ENCODE measurements around the gene ALDH1L1. TPM values are rescaled to one million over a fixed set of nuclear protein-coding genes. Genes with fewer than 3 reads are reported as not detected.

Gene ALDH1L1
- total and polyA plus RNA-seq, 2 of the 13 experiments (the other 11 are each of a cell fraction or from before 2014, with no cell fraction given) = 11.2 to 28.7 TPM

DNA sequence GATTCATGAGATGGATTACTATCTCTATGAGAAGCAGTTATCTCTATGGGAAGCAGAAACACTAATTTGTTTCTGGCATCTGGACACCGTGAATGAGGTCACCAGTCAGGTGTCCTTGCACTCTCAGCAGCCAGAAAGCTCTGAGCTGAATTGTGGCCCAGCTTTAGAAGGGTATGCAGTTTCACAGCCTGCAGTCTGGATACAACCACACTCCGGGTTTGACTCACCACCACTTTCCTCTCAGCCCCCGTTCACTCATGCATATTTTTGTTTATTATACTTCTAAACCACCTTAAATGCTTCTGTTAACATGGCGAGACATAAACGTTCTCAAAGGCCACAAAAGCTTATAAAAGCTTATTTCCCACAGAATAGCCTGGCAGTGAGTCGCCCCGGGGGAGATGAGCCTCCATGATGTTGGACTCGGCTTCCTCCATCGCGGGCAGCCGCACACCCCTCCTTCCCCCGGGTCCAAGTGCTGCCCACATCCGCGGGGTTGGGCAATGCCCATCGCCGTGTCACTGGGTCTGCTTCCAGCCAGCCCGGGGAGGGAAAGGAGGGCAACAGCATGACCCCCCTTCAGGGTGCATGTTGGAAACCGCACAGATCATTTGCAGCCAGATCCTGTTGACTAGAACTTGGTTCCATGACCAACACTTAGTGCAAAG is 79.6 kb downstream of the ALDH1L1 start (continued):
- TF ChIP-seq, protein P1, sequence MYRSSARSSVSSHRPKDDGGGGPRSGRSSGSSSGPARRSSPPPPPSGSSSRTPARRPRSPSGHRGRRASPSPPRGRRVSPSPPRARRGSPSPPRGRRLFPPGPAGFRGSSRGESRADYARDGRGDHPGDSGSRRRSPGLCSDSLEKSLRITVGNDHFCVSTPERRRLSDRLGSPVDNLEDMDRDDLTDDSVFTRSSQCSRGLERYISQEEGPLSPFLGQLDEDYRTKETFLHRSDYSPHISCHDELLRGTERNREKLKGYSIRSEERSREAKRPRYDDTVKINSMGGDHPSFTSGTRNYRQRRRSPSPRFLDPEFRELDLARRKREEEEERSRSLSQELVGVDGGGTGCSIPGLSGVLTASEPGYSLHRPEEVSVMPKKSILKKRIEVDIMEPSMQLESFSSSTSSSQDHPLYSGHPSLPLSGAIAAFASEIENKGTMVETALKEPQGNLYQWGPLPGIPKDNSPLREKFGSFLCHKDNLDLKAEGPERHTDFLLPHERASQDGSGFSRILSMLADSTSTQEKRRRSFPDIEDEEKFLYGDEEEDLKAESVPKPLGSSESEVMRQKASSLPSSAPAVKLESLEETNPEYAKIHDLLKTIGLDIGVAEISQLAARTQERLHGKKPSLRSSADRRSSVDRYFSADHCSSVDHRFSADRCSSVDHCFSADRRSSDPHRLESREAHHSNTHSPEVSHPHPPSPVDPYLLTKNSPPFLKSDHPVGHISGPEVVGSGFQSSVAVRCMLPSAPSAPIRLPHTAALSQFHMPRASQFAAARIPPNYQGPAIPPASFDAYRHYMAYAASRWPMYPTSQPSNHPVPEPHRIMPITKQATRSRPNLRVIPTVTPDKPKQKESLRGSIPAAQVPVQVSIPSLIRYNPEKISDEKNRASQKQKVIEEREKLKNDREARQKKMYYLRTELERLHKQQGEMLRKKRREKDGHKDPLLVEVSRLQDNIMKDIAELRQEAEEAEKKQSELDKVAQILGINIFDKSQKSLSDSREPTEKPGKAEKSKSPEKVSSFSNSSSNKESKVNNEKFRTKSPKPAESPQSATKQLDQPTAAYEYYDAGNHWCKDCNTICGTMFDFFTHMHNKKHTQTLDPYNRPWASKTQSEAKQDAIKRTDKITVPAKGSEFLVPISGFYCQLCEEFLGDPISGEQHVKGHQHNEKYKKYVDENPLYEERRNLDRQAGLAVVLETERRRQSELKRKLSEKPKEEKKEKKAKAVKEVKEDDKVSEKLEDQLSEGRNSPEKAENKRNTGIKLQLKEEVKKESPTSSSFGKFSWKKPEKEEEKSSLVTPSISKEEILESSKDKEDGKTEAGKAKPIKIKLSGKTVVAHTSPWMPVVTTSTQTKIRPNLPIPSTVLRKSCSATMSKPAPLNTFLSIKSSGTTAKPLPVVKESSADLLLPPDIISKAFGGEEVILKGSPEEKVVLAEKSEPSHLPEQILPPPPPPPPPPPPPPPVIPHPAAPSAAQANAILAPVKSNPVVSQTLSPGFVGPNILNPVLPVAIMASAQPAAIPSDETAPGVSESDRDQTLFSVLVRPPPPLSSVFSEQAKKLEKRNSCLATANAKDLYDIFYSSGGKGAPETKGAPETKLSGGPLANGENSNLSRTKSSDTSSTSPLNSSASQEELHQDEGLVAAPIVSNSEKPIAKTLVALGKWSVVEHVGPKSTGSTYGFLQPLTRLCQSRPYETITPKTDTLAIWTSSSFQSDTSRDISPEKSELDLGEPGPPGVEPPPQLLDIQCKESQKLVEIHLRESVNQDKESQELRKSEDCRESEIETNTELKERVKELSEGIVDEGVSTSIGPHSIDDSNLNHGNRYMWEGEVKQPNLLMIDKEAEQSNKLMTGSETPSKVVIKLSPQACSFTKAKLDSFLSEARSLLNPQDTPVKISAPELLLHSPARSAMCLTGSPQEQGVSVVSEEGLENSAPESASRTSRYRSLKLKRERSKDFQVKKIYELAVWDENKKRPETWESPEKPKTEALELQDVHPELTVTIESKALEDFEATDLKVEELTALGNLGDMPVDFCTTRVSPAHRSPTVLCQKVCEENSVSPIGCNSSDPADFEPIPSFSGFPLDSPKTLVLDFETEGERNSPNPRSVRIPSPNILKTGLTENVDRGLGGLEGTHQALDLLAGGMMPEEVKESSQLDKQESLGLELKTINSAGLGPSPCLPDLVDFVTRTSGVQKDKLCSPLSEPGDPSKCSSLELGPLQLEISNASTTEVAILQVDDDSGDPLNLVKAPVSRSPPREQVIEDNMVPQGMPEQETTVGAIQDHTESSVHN (CRISPR knock-in tag; IDR thresholded peaks at IDR 0.05) = no peak
- TF ChIP-seq NONO (IDR thresholded peaks at IDR 0.05) (no peak), NONO (CRISPR knock-in tag; conservative IDR thresholded peaks at IDR 0.05) (no peak), SRSF1 (optimal IDR thresholded peaks at IDR 0.05; ENCODE audit: low read depth, low read length) (no peak)

DNA sequence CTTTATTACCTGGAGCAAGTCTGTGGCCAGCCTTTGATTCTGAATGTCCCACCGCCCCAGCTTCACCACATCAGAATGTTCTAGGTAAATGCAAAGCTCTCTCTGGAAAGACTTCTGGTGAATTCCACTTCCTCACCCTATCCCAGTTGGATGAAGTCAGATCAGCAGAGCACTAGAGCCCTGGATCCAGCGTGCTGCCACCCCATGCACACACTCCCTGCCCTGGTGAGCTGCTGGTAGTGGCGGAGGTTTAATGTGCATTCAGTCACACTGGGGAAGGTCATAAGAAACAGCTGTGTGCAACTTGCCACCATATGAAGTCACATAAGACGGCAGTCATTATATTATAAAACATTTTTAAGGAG is 80.1 kb downstream of the ALDH1L1 start:
- WGBS (ENCODE audit: low lambda C conversion rate) = 88% methylated on average over 4 of the region's 4 CpGs
- peaks cover 13% of the 10 kb centered on the region; the same call in 1 of the 2 replicates for H3K9me3 ChIP-seq (ENCODE audit: low read length)
- H3K36me3 ChIP-seq (replicated peaks in 1 of 2; ENCODE audit: control insufficient read depth in 1 of 2, insufficient read depth in 2 of 2, low read length in 2 of 2) = no peaks in the 10 kb centered on the region; a peak in 1 of 5 replicates
- H2AFZ ChIP-seq (ENCODE audit: low read length) = no peak overlapping the region
- H4K20me1 ChIP-seq (ENCODE audit: insufficient read depth, low read length) = no peaks in the 10 kb centered on the region
- in situ Hi-C loops (cut with HindIII; ENCODE audit: extremely low pct_ligation_motif_present, low pct_unique_long_range_greater_than_20kb) (no loop called here), intact Hi-C loops (cut with micrococcal nuclease; ENCODE audit: unreplicated experiment) (no loop called here)
- no peak overlapping the region for H3K9ac ChIP-seq (ENCODE audit: insufficient read depth, low read depth, low read length)
- ChIA-PET POLR2A (no interaction called here), CTCF (ENCODE audit: low intra/inter-chr PET ratio, low total read pairs) (no interaction called here)
- H3K4me1 ChIP-seq (ENCODE audit: insufficient read depth, low read length) = no peaks in the 10 kb centered on the region
- BruUV-seq (replicated peaks) = no TSS peak
- no peak overlapping the region for H3K4me3 ChIP-seq (replicated peaks in 1 of 3; ENCODE audit: insufficient read depth in 1 of 3, low read depth in 2 of 3, low read length in 3 of 3)
- no peaks in the 10 kb centered on the region for H3K27me3 ChIP-seq (ENCODE audit: control insufficient read depth in 1 of 2, insufficient read depth in 2 of 2, low read length in 2 of 2)
- H3K79me2 ChIP-seq (ENCODE audit: insufficient read depth, low read length) = no peaks in the 10 kb centered on the region
- no peak overlapping the region for H3K4me2 ChIP-seq (ENCODE audit: low read depth, low read length)
- no peak for DNase-seq (ENCODE audit: low spot score)
- no peak for ATAC-seq
- no peak for FAIRE-seq
- no peak overlapping the region for H3K27ac ChIP-seq (ENCODE audit: extremely low read length, insufficient read depth, low read length)
- TF ChIP-seq ZNF224 (CRISPR knock-in tag; IDR thresholded peaks at IDR 0.05) (no peak), ZKSCAN8 (CRISPR knock-in tag; IDR thresholded peaks at IDR 0.05; ENCODE audit: borderline replicate concordance) (no peak), ATF7 (IDR thresholded peaks at IDR 0.05) (no peak), ATF7 (CRISPR knock-in tag; IDR thresholded peaks at IDR 0.05) (no peak), ZBTB8A (CRISPR knock-in tag; IDR thresholded peaks at IDR 0.05; ENCODE audit: borderline replicate concordance, low read depth) (no peak), ZNF839 (CRISPR knock-in tag; IDR thresholded peaks at IDR 0.05; ENCODE audit: borderline replicate concordance) (no peak), ZNF12 (CRISPR knock-in tag; IDR thresholded peaks at IDR 0.05) (no peak), SIX4 (CRISPR knock-in tag; IDR thresholded peaks at IDR 0.05) (no peak), NAIF1 (CRISPR knock-in tag; IDR thresholded peaks at IDR 0.05; ENCODE audit: borderline replicate concordance) (no peak), POGZ (CRISPR knock-in tag; IDR thresholded peaks at IDR 0.05) (no peak), NR2F2 (IDR thresholded peaks at IDR 0.05; ENCODE audit: borderline replicate concordance, low read depth) (no peak)
- TF ChIP-seq, protein P2, sequence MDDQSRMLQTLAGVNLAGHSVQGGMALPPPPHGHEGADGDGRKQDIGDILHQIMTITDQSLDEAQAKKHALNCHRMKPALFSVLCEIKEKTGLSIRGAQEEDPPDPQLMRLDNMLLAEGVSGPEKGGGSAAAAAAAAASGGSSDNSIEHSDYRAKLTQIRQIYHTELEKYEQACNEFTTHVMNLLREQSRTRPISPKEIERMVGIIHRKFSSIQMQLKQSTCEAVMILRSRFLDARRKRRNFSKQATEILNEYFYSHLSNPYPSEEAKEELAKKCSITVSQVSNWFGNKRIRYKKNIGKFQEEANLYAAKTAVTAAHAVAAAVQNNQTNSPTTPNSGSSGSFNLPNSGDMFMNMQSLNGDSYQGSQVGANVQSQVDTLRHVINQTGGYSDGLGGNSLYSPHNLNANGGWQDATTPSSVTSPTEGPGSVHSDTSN (CRISPR knock-in tag; IDR thresholded peaks at IDR 0.05; ENCODE audit: borderline replicate concordance) = no peak

Data from HepG2 (cell line).